Measurements from ENCODE around the gene DPYD.
A peak's percentile ranks its signal among the peaks of the same experiment; 100 is the strongest.

The DPYD gene

DNA sequence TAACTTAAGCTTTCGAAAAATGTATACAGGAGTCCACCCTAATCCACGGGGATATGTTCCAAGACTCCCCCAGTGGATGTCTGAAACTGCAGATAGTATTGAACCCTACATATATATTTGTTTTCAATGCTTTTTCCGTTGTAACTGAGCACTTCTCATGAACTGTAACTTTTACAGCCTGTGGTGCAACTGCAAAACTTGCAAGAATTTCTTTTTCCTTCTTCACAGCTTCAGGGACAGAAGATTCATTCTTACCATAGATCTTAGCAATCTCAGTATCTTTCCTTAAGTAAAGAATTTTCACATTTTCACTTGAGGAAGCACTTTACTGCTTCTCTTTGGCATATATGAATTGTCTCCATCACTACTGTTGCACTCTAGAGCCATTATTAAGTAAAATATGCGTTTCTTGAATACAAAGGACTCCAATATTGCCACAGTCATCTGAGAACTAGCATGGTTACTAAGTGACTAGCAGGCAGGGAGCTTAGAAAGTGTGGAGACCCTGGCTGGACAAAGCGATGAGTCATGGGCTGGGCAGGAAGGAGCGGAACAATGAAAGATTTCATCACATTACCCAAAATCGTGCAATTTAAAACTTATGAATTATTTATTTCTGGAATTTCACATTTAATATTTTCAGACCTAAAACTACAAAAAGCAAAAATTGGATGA lies 14.1 kb downstream of the DPYD start:
- no peak for FAIRE-seq

DNA sequence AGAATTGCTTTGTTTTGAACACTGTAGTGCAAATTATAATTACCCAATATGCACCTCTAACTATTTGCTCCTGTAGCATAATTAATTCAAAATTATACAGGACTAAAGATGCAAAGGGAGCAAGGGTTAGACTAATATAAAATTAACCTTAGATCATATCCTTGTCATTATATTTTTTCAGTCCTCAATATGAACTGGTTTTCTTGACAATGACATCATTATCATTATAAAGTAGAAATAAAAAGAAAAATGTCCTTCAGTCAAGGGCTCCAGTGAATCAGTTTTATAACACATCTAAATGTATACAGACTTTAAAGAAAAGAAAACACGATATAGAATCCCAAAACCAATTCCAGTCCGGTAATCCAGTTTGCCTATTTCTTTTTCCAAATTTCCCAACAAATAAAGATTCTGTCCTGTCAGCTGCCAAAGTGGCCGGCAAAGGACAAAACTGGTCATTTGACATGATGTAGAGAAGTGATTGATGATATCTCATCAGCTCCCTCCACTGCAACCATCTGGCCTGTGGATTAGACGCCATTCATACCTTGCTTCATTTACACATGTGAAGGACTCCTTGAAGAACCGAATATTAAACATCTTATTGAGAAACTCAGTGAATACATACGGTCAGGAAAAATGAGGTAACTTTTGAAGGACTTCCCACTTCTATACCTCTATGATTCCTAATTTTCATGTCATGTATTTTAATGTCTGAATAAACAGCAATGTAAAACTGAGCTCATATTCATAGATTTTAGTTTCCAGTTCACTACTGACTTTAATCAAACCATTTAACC lies 15.5 kb downstream of the DPYD start:
- no peak for FAIRE-seq

DNA sequence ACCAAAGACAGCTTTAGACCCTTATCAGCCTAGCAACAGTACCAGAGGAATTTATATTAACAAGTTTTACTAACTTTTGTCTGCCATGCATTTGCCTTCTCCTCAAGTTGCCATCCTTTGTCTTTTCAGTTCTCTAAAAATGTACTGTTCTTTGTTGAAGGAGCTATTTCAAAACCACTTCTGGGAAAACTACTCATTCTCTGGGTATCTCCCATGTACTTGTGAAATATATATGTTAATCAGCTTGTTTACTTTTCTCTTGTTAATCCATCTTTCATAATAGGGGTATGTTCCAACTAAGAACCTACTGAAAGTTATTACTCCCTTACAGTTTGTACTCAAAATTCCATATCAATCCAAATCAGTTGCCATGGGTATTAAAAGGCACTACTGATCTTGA lies 16.3 kb downstream of the DPYD start:
- no peak for FAIRE-seq

DNA sequence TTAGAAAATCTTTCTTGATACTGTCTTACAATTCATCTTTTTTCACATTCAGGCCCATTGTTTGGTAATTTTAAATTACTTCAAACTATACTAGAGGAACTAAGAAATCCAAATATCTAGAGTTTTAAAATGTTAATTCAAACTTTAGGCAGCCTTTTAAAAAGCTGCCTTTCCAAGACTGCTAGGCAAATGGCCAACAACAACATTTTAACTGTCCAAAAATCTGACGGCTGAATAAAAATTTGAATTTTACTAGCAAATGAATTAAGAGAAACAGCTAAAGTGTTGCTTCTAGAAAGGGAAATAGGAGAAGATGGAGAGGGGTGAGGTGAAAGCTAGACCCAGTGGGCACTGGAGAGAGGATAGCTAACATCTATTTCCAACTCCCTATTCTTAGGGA lies 17.2 kb downstream of the DPYD start:
- FAIRE-seq, result no peak

DNA sequence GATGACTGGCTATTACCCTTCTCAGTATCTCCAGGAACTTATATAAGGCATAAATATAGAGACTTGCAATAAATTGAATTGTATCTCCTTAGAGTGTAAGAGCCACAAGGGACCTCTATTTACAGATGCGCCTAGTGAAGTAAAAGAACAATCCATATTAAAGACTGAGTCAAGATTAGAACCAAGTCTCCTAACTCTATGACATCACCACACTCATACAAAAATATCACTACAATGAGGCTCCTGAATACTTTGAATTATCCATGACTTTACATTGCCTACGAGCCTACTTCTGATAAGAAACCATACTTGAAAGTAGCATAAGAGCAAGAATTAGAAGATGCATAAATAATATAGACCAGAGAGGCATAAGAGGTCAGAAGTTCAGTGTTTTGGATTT lies 18.8 kb downstream of the DPYD start:
- FAIRE-seq, result no peak

DNA sequence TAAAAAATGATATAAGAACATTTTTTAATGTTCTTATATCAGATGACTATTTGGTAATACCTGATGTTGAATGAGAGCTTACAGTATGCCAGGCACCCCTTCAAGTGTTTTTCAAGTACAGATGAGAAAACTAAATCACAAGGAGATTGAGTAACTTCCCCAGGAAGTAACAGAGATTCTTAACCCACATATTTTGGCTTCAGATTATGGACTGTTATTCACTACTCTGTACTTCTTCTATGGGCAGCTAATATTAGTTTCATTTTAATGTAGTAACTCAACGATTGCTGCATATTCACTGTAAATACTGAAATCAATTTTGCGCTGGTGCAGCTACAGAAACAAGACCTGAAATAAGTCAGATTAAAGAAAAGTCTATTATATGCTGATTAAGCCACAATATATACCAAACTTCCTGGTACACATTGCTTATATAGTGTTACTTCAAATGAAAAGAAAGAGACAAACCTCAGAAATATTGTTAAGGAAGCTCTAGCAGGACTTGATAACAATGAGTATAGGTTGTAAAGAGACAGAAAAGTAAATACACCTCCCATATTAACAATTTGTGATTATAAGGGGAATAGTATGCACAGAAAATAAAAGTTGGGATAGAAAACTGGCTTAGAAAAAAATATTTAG lies 19.7 kb downstream of the DPYD start:
- no peak for FAIRE-seq

DNA sequence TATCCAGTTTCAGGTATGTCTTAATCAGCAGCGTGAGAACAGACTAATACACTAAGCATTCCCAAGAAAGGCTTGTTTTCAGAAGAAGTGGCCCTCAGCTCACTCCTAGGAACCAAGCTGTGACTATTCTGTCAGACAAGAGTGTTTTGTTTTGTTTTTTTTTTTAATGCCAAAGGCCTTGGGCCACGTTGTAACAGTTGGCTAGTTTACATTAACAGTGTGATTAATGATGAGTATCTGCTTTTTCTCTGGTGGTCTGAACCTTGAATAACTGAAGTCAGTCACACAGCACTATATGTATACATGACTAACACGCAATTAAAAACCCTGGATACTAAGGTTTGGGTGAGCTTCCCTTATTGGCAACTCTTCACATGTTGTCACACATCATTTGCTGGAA lies 21.9 kb downstream of the DPYD start:
- FAIRE-seq, result no peak

DNA sequence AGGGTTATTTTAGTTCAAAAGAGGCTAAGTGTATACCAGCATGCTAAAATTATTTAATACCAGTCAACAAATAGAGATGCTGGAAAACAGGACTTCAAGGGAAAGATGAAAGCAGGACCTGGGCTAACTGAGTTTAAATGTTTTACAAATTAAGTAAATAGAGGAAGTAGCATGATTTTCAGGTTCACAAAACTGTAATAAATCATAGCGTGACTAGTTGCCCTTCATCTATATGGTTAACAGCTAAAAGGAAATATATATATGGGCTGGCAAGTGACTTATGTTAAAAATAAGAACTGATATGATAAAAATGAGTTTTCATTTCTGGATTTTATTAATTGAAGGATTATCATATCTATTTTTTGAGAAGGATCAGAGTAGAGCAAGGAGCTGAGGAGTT lies 25.6 kb downstream of the DPYD start:
- no peak for FAIRE-seq

DNA sequence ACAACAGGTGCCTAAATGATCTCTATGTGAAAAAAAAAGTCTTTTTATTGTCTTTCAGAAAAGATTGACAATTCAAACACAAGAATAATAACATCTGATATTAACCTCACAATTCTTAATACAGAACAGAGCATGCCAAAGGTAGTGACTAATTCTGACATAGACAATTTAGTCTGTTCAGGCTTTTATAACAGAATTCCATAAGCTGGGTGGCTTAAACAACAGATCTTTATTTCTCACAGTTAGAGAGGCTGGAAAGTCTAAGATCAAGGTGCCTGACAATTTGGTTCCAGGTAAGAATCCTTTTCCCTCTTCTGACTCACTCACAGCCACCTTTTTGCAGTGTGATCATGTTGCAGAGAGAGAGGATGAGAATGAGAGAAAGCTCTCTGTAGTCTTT lies 27.0 kb downstream of the DPYD start:
- no peak for FAIRE-seq

DNA sequence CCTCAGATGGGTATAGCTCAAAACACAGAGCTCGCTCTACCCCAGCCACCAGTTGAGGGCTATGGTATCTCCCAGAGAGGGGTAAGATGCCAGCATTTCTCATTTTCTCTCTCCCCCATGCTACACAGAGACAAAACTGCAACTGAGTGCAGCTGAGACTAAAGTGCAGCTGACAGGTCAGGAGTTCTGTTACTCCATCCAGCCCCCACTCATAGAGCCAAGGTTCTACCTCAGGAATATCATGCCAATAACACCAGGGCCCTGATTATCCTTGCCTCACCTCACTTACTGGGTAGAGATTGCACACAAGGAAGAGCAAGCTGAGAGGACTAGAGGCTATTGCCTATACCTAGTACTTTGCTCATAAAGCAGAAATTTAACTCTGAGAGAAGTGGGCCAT lies 34.6 kb downstream of the DPYD start:
- no peak for FAIRE-seq

DNA sequence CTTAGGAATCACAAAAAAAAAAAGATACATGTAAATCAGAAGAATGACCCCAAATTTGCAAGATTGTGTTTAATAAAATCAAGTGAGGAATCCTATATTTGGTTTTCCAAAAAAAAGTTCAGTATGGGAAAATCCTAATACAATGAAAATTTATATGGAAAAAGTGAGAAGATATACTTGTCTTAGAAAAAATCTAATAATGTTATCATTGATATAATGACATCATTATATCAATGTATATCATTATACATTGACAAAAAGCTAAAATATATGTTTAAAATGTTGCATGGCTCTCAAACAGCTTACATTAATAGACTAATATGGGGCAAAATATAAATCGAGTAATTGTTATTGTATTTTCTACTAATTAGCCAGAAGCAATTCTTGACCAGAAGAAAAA lies 37.0 kb downstream of the DPYD start:
- peak; percentile 28 for FAIRE-seq

DNA sequence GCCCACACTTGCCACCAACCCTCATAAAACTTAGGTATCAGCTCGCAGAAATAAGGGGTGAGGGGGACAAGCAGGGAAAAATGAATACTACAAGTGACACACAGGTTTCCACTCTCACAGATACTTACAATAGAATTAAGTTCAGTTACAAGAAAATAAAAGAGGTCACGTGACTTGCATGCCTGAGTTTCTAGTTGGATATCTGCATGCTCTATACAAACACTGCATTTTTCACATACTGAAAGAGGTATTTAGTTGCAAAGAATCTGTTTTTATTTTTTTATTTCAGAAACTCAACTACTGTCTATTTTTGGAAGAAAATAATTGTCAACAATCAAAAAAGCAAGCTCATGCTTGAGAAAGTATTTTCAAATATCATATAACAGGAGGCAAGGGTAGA lies 43.5 kb downstream of the DPYD start:
- no peak for FAIRE-seq

DNA sequence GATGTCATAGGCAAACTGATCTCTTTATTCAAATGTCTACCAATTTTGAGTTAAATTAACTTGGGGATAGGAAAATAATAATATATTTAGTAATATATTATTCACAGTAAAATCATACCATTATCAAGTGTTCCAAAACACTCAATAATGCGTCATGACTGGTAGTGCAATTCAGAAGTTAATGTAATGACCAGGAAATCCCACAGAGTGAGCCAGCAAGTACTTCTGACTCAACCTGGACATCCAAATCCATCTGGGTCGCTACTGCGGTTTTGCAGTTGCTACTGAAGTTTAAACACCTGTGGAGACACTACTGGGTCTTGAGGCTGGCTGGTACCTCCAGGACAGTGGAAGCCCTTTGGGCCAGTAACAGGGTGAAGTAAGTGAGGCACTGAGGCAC lies 44.8 kb downstream of the DPYD start:
- no peak for FAIRE-seq

DNA sequence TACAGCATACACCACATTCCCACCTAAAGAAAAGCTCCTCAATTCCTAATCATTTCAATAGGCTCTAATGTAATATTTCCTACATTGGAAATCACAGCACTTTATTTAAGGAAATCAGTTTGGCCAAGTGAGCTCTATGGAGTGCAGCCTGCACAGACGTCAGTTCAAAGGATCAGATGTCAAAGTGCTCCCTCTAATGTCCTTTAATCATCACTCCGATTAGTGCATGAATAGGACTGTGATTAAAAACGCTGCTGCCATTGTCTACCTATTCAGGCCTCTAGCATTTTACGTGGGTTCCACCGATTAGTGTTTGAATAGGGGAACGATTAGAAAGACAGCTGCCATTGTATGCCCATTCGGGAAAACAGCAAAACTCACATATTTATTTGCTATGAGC lies 50.2 kb downstream of the DPYD start:
- no peak for FAIRE-seq

DNA sequence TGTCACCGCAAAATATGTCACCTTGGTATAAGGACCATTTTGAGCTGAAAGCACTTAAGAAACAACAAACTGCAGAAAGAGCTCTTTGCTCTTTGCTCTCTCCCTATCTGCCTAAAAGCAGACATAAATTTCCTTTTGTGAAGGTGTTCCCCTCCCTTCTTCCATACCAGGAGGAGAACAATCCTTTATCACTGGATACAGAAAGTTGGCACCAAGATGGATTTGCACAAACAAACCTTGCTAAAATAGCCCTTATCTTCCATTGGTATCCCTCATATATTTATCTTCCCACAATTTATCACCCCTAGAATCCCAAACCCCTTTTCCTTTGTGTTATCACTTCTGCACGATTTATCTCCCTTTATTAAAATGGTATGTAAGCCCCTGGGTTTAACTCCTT lies 51.4 kb downstream of the DPYD start:
- FAIRE-seq, result no peak

DNA sequence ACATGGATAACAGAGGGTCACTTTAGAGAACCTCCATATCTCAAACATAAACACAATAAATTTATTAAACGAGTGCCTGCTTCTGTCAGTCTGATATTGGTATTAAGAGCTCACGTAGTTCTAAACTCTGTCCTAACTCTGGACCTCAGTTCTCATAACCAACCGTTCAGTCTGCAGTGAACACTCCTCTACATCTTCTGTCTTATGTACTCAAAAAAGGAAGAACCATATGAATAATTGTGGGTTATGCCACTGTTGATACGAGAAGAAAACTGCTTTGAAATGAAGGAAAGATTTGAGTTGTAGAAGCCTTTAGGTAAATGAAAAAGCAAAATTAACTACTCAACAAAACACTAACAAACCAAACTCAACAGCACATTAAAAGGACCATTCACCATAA lies 53.7 kb downstream of the DPYD start:
- FAIRE-seq, result no peak

DNA sequence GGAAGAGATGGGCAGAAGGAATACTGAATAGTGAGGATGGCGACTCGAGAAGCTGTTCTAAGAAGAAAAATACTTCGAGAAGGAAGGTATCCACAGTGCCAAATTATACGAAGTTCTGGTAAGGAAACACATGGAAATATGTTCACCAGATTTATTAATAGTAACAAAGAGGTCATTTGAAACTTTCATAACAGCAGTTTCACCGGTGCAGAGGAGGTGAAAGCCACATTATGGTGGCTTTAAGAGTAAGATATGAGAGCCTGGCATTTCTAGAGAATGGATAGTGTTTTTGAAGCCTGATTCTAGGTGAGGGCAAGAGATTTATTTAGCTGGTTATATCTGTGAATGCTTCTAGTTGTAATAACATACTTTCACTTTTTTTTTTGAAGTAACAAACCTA lies 56.2 kb downstream of the DPYD start:
- FAIRE-seq, result no peak

DNA sequence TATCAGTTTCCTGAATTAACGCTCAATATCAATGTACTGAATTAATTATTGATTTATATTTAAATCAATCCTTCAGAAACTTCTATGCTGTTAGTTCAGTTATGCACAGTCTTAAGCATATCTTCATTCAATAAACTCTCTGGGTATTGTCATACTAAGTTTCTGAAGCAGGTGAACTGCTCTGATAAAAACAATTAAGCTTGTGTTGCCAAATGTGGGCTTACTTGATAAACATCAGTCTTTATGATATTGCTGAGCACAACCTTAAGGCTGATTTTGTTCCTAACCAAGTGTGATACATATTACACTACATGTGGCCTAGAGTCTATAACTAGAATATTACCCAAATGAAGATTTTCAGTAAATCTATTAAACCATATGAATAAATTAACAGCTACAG lies 67.6 kb downstream of the DPYD start:
- no peak for FAIRE-seq

DNA sequence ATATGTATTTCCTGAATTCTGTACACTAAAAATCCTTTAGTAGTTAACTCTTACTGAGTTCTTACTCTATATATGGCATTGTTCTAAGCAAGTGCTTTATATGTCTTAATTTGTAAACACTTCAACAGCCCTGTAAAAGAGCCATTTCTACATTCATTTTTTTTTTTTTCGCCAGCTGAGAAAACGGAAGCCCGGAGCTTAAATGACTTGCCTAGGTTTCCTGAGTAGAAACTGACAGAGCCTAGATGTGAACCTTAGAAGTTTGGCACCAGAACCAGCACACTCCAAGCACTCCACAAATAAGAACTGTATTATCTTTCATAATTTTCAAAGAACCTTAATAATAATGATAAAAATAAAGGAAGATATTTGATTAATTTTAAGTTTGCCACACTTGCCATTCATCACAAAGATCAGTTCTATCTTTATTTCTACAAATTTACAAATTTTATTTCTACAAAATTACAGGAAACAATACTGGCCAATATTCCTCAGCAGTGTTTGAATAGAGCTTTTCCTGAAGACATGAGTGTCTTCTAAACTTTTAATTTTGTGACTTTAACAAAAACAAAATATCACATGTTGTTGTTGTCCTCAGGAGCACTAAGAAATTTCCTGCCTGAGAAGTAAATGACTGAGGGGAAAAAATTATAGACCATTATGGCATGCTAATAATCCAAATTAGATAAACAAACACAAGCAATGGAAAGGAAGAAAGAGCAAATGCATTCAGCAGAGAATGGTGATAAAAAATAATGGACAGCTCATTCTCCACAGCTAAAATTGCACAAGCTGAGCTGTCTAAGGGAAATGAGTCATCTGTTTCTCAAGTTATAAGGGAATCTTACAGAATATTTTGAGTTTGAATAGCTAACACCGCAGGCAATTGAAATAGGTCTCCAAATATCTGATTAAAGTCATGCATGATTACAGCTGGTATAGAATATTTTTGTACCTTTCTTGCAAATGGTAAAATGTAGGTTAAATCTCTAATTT lies 71.2 kb downstream of the DPYD start:
- FAIRE-seq, result no peak

DNA sequence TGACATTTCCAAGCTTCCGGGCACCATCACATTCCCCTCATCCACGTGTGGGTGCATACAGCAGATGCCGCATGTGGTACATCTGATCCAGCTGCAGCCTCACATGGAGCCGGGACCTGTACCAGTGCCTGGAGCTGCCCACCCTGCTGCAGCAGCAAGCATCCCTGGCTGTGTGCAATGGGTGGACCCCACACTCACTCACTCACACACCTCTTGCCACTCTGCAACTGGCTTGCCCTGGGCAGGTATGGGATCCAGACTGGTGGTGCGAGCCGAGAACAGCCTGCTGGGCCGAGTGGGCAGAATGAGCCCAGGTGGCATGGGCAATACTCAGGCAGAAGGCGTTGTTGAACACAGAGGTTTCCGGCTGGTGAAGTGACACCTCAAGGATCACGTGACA lies 75.0 kb downstream of the DPYD start:
- no peak for FAIRE-seq

DNA sequence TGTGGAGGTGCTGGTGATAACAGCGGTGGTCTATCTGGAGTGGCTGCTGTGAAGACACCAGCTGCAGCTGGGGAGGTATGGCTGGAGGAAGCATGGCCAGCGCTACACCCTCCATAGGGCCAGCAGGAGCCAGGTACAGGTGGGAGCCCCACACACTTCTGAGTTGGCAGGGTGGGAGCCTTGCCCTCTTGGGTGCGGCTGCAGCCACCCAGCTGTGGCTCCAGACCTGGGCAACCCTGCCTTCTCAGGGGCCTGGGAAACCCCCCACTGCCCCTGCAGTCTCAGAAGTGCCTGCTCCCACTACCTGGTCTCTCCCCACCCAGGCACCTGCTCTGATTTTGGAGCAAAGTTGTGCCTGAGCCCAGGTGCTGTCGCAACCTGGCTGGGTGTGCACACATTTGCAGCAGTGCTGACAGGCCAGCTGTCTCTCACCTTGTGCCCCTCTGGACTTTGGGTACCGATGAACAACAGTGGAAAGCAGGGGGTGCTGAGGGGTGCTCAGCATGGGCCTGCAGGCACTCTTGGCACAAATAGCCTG lies 76.2 kb downstream of the DPYD start:
- FAIRE-seq, result no peak

DNA sequence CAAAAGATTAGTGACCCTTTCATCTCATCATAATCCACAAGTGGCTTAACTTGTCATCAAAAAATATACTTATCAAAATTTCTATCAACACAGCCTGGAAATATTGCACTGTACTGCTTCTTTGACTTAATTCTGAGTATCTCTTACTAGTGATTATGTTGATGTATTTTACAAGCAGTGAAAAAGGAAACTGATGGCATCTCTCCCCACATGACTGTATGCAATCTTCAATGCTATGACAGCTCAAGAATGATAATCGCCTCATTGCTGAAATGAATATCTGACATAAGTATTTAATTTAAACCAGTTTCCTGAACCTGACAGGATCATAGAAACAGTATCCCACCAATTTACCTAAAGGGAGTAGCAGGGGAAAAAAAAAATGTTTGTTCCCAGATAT lies 79.5 kb downstream of the DPYD start:
- FAIRE-seq, result no peak

DNA sequence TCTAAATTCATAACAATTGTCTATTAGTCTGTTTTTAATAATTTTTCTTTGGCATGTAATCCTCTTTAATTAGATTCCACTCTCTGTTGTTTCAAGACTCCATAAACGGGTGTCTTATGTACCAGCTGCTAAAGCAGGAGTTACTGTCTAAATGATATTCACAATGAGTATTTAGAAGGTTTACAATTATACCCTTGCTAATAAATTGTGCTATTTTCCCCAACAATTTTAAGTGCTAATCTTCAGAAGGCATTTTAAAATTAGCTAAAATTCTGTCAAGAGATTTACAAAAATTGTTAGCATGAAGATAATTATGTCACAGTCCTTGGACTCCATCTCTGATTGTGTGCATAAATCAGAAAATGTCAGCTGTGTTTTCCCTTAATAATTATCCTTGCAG lies 83.7 kb downstream of the DPYD start:
- no peak for FAIRE-seq
